Measurements from ENCODE around the gene CRYL1.

CRYL1 gene

GRCh38 chr13:20561741-20562140, 36.1 kb upstream of the CRYL1 start:
- TF ChIP-seq TEAD4 (IDR thresholded peaks at IDR 0.05) (no peak), CREB1 (IDR thresholded peaks at IDR 0.05; ENCODE audit: low read depth) (no peak), EGR1 (IDR thresholded peaks at IDR 0.05) (no peak), TAF1 (IDR thresholded peaks at IDR 0.05; ENCODE audit: low read depth) (no peak), YY1 (IDR thresholded peaks at IDR 0.05; ENCODE audit: low read depth) (no peak), NFIC (IDR thresholded peaks at IDR 0.05) (no peak), USF1 (IDR thresholded peaks at IDR 0.05) (no peak), EP300 (IDR thresholded peaks at IDR 0.05; ENCODE audit: borderline replicate concordance) (no peak), CEBPB (IDR thresholded peaks at IDR 0.05) (no peak), RAD21 (IDR thresholded peaks at IDR 0.05; ENCODE audit: low read depth) (no peak), ZBTB7A (IDR thresholded peaks at IDR 0.05; ENCODE audit: low read depth) (no peak), REST (IDR thresholded peaks at IDR 0.05; ENCODE audit: low read depth) (no peak), MAX (IDR thresholded peaks at IDR 0.05) (no peak), FOXM1 (IDR thresholded peaks at IDR 0.05; ENCODE audit: borderline replicate concordance, low read depth) (no peak), TCF12 (IDR thresholded peaks at IDR 0.05; ENCODE audit: low read depth) (no peak)

GRCh38 chr13:20559659-20560356, 34.2 kb upstream of the CRYL1 start:
- TF ChIP-seq TAF1 (IDR thresholded peaks at IDR 0.05; ENCODE audit: low read depth) = no peak
- TF ChIP-seq EGR1 (IDR thresholded peaks at IDR 0.05) = no peak
- no peak for TF ChIP-seq MAX (IDR thresholded peaks at IDR 0.05)
- TF ChIP-seq EP300 (IDR thresholded peaks at IDR 0.05; ENCODE audit: borderline replicate concordance) = no peak

GRCh38 chr13:20558982-20559381, 33.3 kb upstream of the CRYL1 start:
- TF ChIP-seq NFIC (IDR thresholded peaks at IDR 0.05) = no peak
- peak; percentile 47; the same call in 1 of the 2 replicates for TF ChIP-seq REST (IDR thresholded peaks at IDR 0.05; ENCODE audit: low read depth)

- TF ChIP-seq NFIC (IDR thresholded peaks at IDR 0.05) = no peak
- no peak for TF ChIP-seq FOXM1 (IDR thresholded peaks at IDR 0.05; ENCODE audit: borderline replicate concordance, low read depth)
- no peak for TF ChIP-seq TAF1 (IDR thresholded peaks at IDR 0.05; ENCODE audit: low read depth)
- TF ChIP-seq USF1 (IDR thresholded peaks at IDR 0.05) = no peak
- TF ChIP-seq RAD21 (IDR thresholded peaks at IDR 0.05; ENCODE audit: low read depth) = no peak
- TF ChIP-seq TCF12 (IDR thresholded peaks at IDR 0.05; ENCODE audit: low read depth) = no peak
- TF ChIP-seq YY1 (IDR thresholded peaks at IDR 0.05; ENCODE audit: low read depth) = no peak
- TF ChIP-seq ZBTB7A (IDR thresholded peaks at IDR 0.05; ENCODE audit: low read depth) = no peak
- no peak for TF ChIP-seq TEAD4 (IDR thresholded peaks at IDR 0.05)
- TF ChIP-seq EP300 (IDR thresholded peaks at IDR 0.05; ENCODE audit: borderline replicate concordance) = no peak
- no peak for TF ChIP-seq REST (IDR thresholded peaks at IDR 0.05; ENCODE audit: low read depth)
- no peak for TF ChIP-seq CEBPB (IDR thresholded peaks at IDR 0.05)
- no peak for TF ChIP-seq MAX (IDR thresholded peaks at IDR 0.05)
- TF ChIP-seq EGR1 (IDR thresholded peaks at IDR 0.05) = no peak
Observed at GRCh38 chr13:20553311-20553710, 27.7 kb upstream of the CRYL1 start.
